Naive thymus-derived CD4-positive, alpha-beta T cell (primary cell): ENCODE data around the gene CRYL1. TPM values are rescaled to one million over a fixed set of nuclear protein-coding genes. Genes with fewer than 3 reads are reported as not detected.

Experiments
- ATAC-seq: fragments of 150-1000 bp; cut with Tn5 transposase; 2 replicates; pipeline ENCODE4 v1.10.0; 2021; ENCODE audit warnings: mild to moderate bottlenecking, moderate library complexity
- CTCF ChIA-PET: fragments of 350-600 bp; sonication (Branson Sonifier 250); formaldehyde crosslinking; loops from one replicate; lab custom pipeline; 2021; ENCODE audit warnings: antibody characterized with exemption; lab: Charles Lee
- POLR2A ChIA-PET: fragments of 350-600 bp; sonication (Branson Sonifier 250); formaldehyde crosslinking; loops from one replicate; lab custom pipeline; 2021; ENCODE audit warnings: antibody characterized with exemption, inconsistent platforms; lab: Charles Lee
- DNase-seq, 9 donors: peaks; one replicate each; pipeline versions ENCODE4 v3.0.0 to v3.0.0-alpha.2; 2020 to 2022; ENCODE audit warnings: mixed read lengths in 1 of 9
- H3K27ac ChIP-seq: one replicate; pipeline ENCODE4 v1.7.0; 2013; ENCODE audit warnings: mild to moderate bottlenecking, low read depth, low read length, moderate library complexity
- H3K27me3 ChIP-seq, 2 donors: one replicate each; pipeline ENCODE4 v1.7.0; 2013; ENCODE audit warnings: low read length in 2 of 2, mild to moderate bottlenecking in 2 of 2, moderate library complexity in 2 of 2; ENCODE audit not compliant: control insufficient read depth in 2 of 2, insufficient read depth in 2 of 2
- H3K36me3 ChIP-seq, 3 experiments: 1 replicate in 2 of 3; 2 replicates in 1 of 3; pipeline ENCODE4 v1.7.0; 2013; ENCODE audit warnings: low read length in 3 of 3, mild to moderate bottlenecking in 3 of 3, moderate library complexity in 1 of 3; ENCODE audit not compliant: insufficient read depth in 3 of 3, control insufficient read depth in 2 of 3
- H3K4me1 ChIP-seq, 2 donors: one replicate each; pipeline ENCODE4 v1.7.0; 2013; ENCODE audit warnings: low read length in 2 of 2, mild to moderate bottlenecking in 2 of 2, moderate library complexity in 1 of 2; ENCODE audit not compliant: control insufficient read depth in 2 of 2, insufficient read depth in 2 of 2
- H3K4me3 ChIP-seq: 2 replicates; pipeline ENCODE4 v1.7.0; 2013; ENCODE audit warnings: mild to moderate bottlenecking, low read length
- H3K9me3 ChIP-seq, 3 experiments: 1 replicate in 2 of 3; 2 replicates in 1 of 3; pipeline ENCODE4 v1.7.0; 2013; ENCODE audit warnings: low read length in 3 of 3; ENCODE audit not compliant: control insufficient read depth in 2 of 3
- H3K27ac Mint-ChIP-seq, 9 donors: one replicate each; pipeline ENCODE4 v1.8.0; 2020 to 2022; ENCODE audit warnings: mixed read lengths in 9 of 9, mild to moderate bottlenecking in 8 of 9, moderate library complexity in 5 of 9, inconsistent platforms in 2 of 9
- H3K27me3 Mint-ChIP-seq, 5 donors: one replicate each; pipeline ENCODE4 v1.8.0; 2021 to 2022; ENCODE audit warnings: mixed read lengths in 5 of 5, mild to moderate bottlenecking in 1 of 5
- H3K36me3 Mint-ChIP-seq, 5 donors: one replicate each; pipeline ENCODE4 v1.8.0; 2020 to 2022; ENCODE audit warnings: mixed read lengths in 5 of 5, mild to moderate bottlenecking in 3 of 5, inconsistent platforms in 1 of 5
- H3K4me1 Mint-ChIP-seq, 7 donors: one replicate each; pipeline ENCODE4 v1.8.0; 2020 to 2022; ENCODE audit warnings: mixed read lengths in 7 of 7, mild to moderate bottlenecking in 3 of 7, inconsistent platforms in 1 of 7
- H3K4me3 Mint-ChIP-seq, 10 donors: one replicate each; pipeline ENCODE4 v1.8.0; 2020 to 2022; ENCODE audit warnings: mild to moderate bottlenecking in 10 of 10, mixed read lengths in 10 of 10, moderate library complexity in 6 of 10, inconsistent platforms in 2 of 10
- H3K9me3 Mint-ChIP-seq, 11 donors: one replicate each; pipeline ENCODE4 v1.8.0; 2020 to 2022; ENCODE audit warnings: mixed read lengths in 11 of 11, mild to moderate bottlenecking in 4 of 11, inconsistent platforms in 1 of 11, moderate library complexity in 1 of 11
- intact Hi-C, 2 donors: fragments of 100-400 bp; cut with micrococcal nuclease; formaldehyde crosslinking; loops; one replicate each; pipeline ENCODE4 v1.15.1; 2023
- polyA plus RNA-seq, 2 donors: library from polyadenylated mRNA; unstranded; fragments of 300-500 nt; fragmentation: Illumina TruSeq; gene quantifications; one replicate each; pipeline ENCODE4 v1.2.3, GENCODE V29; 2021
- total RNA-seq, 6 experiments: library from RNA in 5 of 6; stranded (reverse) in 5 of 6; gene quantifications; 1 replicate in 5 of 6; 2 replicates in 1 of 6; pipeline ENCODE4 v1.2.3 and lab custom pipeline; 2021 to 2026

The CRYL1 gene
- total and polyA plus RNA-seq, 7 experiments from 2014 or later: 12.3 to 44.1 (median 18.4) TPM

DNA sequence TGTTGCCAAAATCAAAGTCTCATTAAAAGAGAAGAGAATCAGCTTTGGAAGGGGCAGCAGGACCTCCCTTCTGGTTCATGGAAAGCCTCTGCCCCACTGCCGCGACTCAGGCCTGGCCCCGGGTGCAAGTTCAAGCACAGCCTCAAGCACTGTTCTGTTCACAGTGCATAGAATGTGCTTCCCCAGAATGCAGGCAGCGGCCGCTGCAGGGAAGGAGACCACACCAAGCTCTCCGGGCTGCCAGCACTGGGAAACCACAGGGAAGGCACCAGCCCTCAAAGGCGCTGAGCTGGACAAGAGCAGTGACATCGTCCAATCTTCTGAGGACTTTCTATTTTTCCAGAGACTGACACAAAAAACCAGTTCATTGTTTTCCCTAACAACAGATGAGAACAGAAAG lies 55.5 kb downstream of the CRYL1 start:
- Mint-ChIP-seq H3K4me3 (no peak overlapping the region), H3K36me3 (peaks cover 0 to 20% (median 4%) of the 10 kb centered on the region in 5 donors), H3K4me1 (peaks cover 0 to 54% (median 27%) of the 10 kb centered on the region in 7 donors), H3K27me3 (no peaks in the 10 kb centered on the region), H3K9me3 (no peaks in the 10 kb centered on the region), H3K27ac (peak overlapping the region in 2 of 9 donors; percentile 25 to 83)
- H3K9me3 ChIP-seq: no peaks in the 10 kb centered on the region
- POLR2A ChIA-PET: no interaction called here
- peaks cover 2 to 8% of the 10 kb centered on the region in 2 donors for H3K4me1 ChIP-seq
- no peak overlapping the region for H3K4me3 ChIP-seq
- no peaks in the 10 kb centered on the region for H3K36me3 ChIP-seq
- intact Hi-C loops: loop anchor here in 1 of 2 donors (10.0 kb wide), 2 partner anchors 115 to 685 kb away; partner anchors contain the start of gene PSPC1
- no peak for ATAC-seq
- H3K27me3 ChIP-seq: no peaks in the 10 kb centered on the region
- no peak for DNase-seq
- no peak overlapping the region for H3K27ac ChIP-seq
- CTCF ChIA-PET: interaction anchor here (1.0 to 1.2 kb wide), 2 partner anchors 18 to 26 kb away, joined by 4 read pairs; no protein-coding TSS in a partner anchor

DNA sequence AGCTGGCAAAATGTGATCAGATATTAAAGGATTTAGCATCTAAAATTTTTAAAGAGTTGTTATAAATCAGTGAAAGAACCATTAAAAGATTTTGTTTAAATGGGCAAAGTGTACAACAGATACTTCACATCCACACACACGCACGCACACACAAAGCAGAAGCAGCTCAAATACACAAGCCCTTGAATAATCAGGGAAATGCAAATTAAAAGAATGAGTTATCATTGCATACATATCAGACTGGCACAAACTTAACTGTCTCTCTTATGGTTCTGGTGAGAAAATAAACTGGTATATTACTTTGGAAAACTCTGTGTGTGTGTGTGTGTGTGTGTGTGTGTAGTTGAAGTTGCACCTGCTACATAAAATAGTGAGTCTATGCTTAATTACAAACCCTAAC lies 59.3 kb downstream of the CRYL1 start:
- ChIA-PET POLR2A (no interaction called here), CTCF (no interaction called here)
- Mint-ChIP-seq H3K4me3 (no peak overlapping the region), H3K27me3 (no peaks in the 10 kb centered on the region), H3K9me3 (no peaks in the 10 kb centered on the region), H3K27ac (peak overlapping the region in 5 of 9 donors; percentile 1 to 84 (median 23)), H3K36me3 (peaks cover 0 to 15% (median 3%) of the 10 kb centered on the region in 5 donors), H3K4me1 (peaks cover 0 to 54% (median 10%) of the 10 kb centered on the region in 7 donors)
- intact Hi-C loops: no loop called here
- Histone ChIP-seq H3K4me1 (no peaks in the 10 kb centered on the region), H3K36me3 (no peaks in the 10 kb centered on the region), H3K4me3 (no peak overlapping the region), H3K9me3 (no peaks in the 10 kb centered on the region), H3K27me3 (no peaks in the 10 kb centered on the region), H3K27ac (no peak overlapping the region)
- DNase-seq: no peak
- no peak for ATAC-seq

DNA sequence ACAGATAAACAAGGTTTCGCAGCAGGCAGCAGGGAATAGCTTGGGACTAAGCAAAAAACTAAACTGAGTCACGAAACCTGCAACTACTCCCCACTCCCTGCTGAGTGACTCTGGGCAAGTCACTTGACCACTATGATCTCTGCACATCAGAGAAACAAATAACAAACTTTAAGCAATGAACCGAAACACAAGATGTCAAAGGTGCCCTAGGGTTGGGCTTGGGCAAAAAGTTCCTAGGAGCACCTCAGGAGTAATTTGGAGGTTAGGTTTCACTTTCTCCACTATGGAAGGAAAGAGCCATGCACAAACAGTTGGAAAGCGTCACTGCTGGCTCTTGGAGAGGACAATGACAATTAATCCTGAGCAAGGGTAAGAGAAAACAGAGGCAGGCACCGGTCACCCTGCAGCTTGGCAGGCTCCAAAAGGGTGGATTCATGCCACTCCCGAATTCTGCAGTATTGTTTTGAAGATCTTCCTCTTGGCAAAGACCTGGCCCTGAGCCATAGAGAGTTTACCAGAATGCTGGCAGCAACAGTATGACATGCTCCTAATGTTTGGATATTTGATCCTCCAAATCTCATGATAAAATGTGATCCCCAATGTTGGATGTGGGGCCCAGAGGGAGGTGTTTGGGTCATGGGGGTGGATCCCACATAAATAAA lies 60.3 kb downstream of the CRYL1 start:
- Histone ChIP-seq H3K9me3 (no peaks in the 10 kb centered on the region), H3K36me3 (no peaks in the 10 kb centered on the region), H3K27ac (no peak overlapping the region), H3K4me1 (no peaks in the 10 kb centered on the region), H3K27me3 (no peaks in the 10 kb centered on the region), H3K4me3 (no peak overlapping the region)
- intact Hi-C loops: no loop called here
- no peak overlapping the region for H3K4me3 Mint-ChIP-seq
- H3K4me1 Mint-ChIP-seq: peaks cover 0 to 58% (median 13%) of the 10 kb centered on the region in 7 donors
- CTCF ChIA-PET: no interaction called here
- POLR2A ChIA-PET: no interaction called here
- no peaks in the 10 kb centered on the region for H3K27me3 Mint-ChIP-seq
- DNase-seq: no peak
- peaks cover 0 to 10% (median 4%) of the 10 kb centered on the region in 5 donors for H3K36me3 Mint-ChIP-seq
- no peak for ATAC-seq
- H3K9me3 Mint-ChIP-seq: peaks cover 0 to 5% (median 0%) of the 10 kb centered on the region in 11 donors
- H3K27ac Mint-ChIP-seq: peak overlapping the region in 5 of 9 donors; percentile 3 to 77 (median 43)

DNA sequence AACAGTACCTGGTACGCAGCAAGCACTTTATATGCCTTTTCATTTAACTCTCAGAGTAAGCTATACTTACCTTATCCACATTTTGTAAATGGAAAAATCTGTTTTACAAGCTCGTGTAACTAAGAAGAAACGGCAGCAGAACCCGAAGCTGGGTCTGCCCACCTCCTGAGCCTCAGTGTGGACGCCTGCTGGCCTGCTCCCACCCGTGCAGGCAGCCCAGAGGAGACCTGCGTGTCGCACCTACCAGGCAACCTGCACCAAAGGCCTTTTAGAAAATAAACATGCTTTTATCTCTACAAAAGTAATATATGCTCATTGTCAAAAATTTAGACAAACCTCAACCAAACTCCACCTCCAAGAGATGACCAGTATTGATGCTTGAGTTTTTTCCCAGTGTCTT lies 62.7 kb downstream of the CRYL1 start:
- Mint-ChIP-seq H3K4me1 (peaks cover under 1 to 51% (median 15%) of the 10 kb centered on the region in 7 donors), H3K4me3 (no peak overlapping the region), H3K36me3 (peaks cover 0 to 9% (median 2%) of the 10 kb centered on the region in 5 donors), H3K27me3 (no peaks in the 10 kb centered on the region), H3K27ac (peak overlapping the region in 2 of 9 donors; percentile 10 to 73), H3K9me3 (peaks cover 0 to 5% (median 0%) of the 10 kb centered on the region in 11 donors)
- no peaks in the 10 kb centered on the region for H3K9me3 ChIP-seq
- no peaks in the 10 kb centered on the region for H3K27me3 ChIP-seq
- CTCF ChIA-PET: interaction anchor here (0.5 to 0.8 kb wide), 2 partner anchors 10 to 11 kb away, joined by 3 read pairs; no protein-coding TSS in a partner anchor
- no peaks in the 10 kb centered on the region for H3K4me1 ChIP-seq
- POLR2A ChIA-PET: interaction anchor here (0.5 to 1.0 kb wide), 2 partner anchors 15 to 24 kb away, joined by 3 read pairs; no protein-coding TSS in a partner anchor
- H3K36me3 ChIP-seq: no peaks in the 10 kb centered on the region
- no peak overlapping the region for H3K27ac ChIP-seq
- intact Hi-C loops: no loop called here
- DNase-seq (no peak), ATAC-seq (no peak)
- H3K4me3 ChIP-seq: no peak overlapping the region

DNA sequence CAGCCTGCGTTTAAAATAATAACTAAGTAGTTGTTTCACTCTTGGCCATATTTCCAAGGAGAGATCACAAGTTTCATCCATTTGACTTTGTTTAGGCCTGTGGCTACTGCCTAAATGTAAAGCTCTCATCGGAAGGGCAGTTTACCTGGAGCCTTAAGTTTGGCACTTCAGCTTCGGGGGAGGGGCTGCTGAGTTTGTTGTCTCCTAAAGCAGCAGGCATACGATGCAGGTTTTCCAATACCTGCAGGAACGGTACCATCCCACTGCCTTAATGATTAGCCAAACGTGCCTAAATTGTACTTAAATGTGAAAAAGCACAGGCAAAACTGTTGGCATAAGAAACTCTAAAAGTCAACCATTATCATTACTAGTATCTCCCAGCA lies 63.1 kb downstream of the CRYL1 start:
- CTCF ChIA-PET: interaction anchor here (0.5 to 0.8 kb wide), 2 partner anchors 11 to 12 kb away, joined by 3 read pairs; no protein-coding TSS in a partner anchor
- peaks cover 0 to 9% (median 4%) of the 10 kb centered on the region in 5 donors for H3K36me3 Mint-ChIP-seq
- ATAC-seq: no peak

DNA sequence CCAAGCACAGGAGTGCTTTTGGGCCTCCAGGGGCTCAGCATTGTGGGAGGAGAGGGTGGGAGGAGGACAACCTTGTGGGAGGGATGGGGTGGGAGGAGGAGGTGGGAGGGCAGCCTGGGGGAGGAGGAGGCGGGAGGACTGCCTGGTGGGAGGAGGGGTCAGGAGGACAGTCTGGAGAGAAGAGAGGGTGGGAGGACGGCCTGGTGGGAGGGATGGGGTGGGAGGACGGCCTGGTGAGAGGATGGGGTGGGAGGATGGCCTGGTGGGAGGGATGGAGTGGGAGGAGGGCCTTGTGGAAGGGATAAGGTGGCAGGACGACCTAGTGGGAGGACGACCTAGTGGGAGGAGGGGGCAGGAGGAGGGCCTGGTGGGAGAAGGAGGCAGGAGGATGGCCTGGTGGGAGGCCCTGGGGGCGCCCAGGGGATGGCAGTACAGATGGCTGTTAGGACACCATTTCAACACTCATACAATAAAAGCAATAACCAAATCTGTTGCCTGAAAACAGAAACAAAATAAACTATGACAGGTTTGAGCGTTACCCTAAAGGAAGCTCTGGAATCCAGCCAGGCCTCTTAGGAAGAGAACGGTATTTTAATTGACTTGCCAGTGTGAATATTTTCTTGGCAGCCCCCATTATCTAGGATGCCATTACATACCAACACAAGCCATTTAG lies 63.7 kb downstream of the CRYL1 start:
- no peak overlapping the region for H3K4me3 Mint-ChIP-seq
- DNase-seq (no peak), ATAC-seq (no peak)
- Histone ChIP-seq H3K9me3 (no peaks in the 10 kb centered on the region), H3K27me3 (no peaks in the 10 kb centered on the region), H3K4me1 (no peaks in the 10 kb centered on the region), H3K36me3 (no peaks in the 10 kb centered on the region), H3K27ac (no peak overlapping the region), H3K4me3 (no peak overlapping the region)
- ChIA-PET POLR2A (interaction anchor here (1.0 kb wide), 1 partner anchor 16 kb away, joined by 3 read pairs; no protein-coding TSS in a partner anchor), CTCF (interaction anchor here (0.6 kb wide), 1 partner anchor 430 kb away, joined by 4 read pairs; no protein-coding TSS in a partner anchor)
- H3K27ac Mint-ChIP-seq: peak overlapping the region in 3 of 9 donors; percentile 60 to 77 (median 70)
- peaks cover 4 to 60% (median 20%) of the 10 kb centered on the region in 7 donors for H3K4me1 Mint-ChIP-seq
- intact Hi-C loops: no loop called here
- H3K9me3 Mint-ChIP-seq: peaks cover 0 to 5% (median 0%) of the 10 kb centered on the region in 11 donors
- H3K27me3 Mint-ChIP-seq: no peaks in the 10 kb centered on the region
- H3K36me3 Mint-ChIP-seq: peaks cover 0 to 9% (median 5%) of the 10 kb centered on the region in 5 donors

More for the DNA sequence above, 63.1 kb downstream of the CRYL1 start:
- H3K27ac Mint-ChIP-seq: peak overlapping the region in 1 of 9 donors; percentile 77
- Histone ChIP-seq H3K4me1 (no peaks in the 10 kb centered on the region), H3K4me3 (no peak overlapping the region), H3K27me3 (no peaks in the 10 kb centered on the region), H3K27ac (no peak overlapping the region), H3K9me3 (no peaks in the 10 kb centered on the region), H3K36me3 (no peaks in the 10 kb centered on the region)
- H3K4me1 Mint-ChIP-seq: peaks cover 4 to 55% (median 19%) of the 10 kb centered on the region in 7 donors
- no peaks in the 10 kb centered on the region for H3K27me3 Mint-ChIP-seq
- POLR2A ChIA-PET: interaction anchor here (0.5 to 1.0 kb wide), 2 partner anchors 16 to 24 kb away, joined by 3 read pairs; no protein-coding TSS in a partner anchor
- H3K9me3 Mint-ChIP-seq: peaks cover 0 to 5% (median 0%) of the 10 kb centered on the region in 11 donors
- intact Hi-C loops: no loop called here
- DNase-seq: no peak
- no peak overlapping the region for H3K4me3 Mint-ChIP-seq
